GM12878 (cell line): ENCODE data around the gene PSMC4. TPM values are rescaled to one million over a fixed set of nuclear protein-coding genes. Genes with fewer than 3 reads are reported as not detected.

Experiments
- ATAC-seq: fragments of 200-7000 bp; cut with Tn5 transposase; 3 replicates; pipeline ENCODE4 v1.9.1; 2020; ENCODE audit warnings: mild to moderate bottlenecking, moderate library complexity
- BruUV-seq: library from RNA; stranded (reverse); fragments of 400-500 nt; replicated peaks from 2 replicates; lab custom pipeline; 2021; lab: Mats Ljungman, UMichigan
- CTCF ChIA-PET: fragments of 300-600 bp; sonication (Branson Sonifier 250); formaldehyde crosslinking; extraction: SDS; loops from one replicate; lab custom pipeline; 2021; ENCODE audit warnings: inconsistent platforms; lab: Yijun Ruan, JAX
- POLR2A ChIA-PET: fragments of 350-600 bp; formaldehyde crosslinking; extraction: SDS; loops from one replicate; lab custom pipeline; 2021; ENCODE audit warnings: inconsistent platforms; lab: Charles Lee
- RAD21 ChIA-PET: fragments of 300-600 bp; sonication (Branson Sonifier 250); formaldehyde crosslinking; loops from one replicate; lab custom pipeline; 2023; ENCODE audit warnings: antibody characterized with exemption; ENCODE audit not compliant: unreplicated experiment; lab: Charles Lee
- SMC1A ChIA-PET: fragments of 300-600 bp; sonication (Branson Sonifier 250); formaldehyde crosslinking; loops from one replicate; lab custom pipeline; 2023; ENCODE audit not compliant: unreplicated experiment, uncharacterized antibody; lab: Charles Lee
- DNase-seq: peaks from one replicate; pipeline ENCODE4 v3.0.0-alpha.2; 2011; ENCODE audit warnings: low read depth, low spot score
- FAIRE-seq: peaks from 3 replicates; lab custom pipeline; 2011; peaks lifted over from hg19 to GRCh38; lab: Jason Lieb, UNC
- H2AFZ ChIP-seq: 2 replicates; pipeline ENCODE4 v1.6.0; 2011; ENCODE audit warnings: low read depth, low read length, control low read depth; ENCODE audit not compliant: control insufficient read depth
- H3K27ac ChIP-seq: 2 replicates; pipeline ENCODE4 v1.5.1; 2011; ENCODE audit warnings: control low read depth; ENCODE audit not compliant: control insufficient read depth, insufficient read depth
- H3K27me3 ChIP-seq, 2 experiments: replicated peaks in 1 of 2; 2 replicates each; pipeline versions ENCODE4 v1.6.0 to v1.6.1; 2011; ENCODE audit warnings: low read length in 1 of 2; ENCODE audit not compliant: control insufficient read depth in 2 of 2, insufficient read depth in 2 of 2
- H3K36me3 ChIP-seq, 2 experiments: 2 replicates each; pipeline ENCODE4 v1.5.1; 2011; ENCODE audit warnings: low read length in 1 of 2; ENCODE audit not compliant: control insufficient read depth in 2 of 2, insufficient read depth in 2 of 2
- H3K4me1 ChIP-seq: 2 replicates; pipeline ENCODE4 v1.6.1; 2011; ENCODE audit warnings: mild to moderate bottlenecking, low read length, moderate library complexity, mixed read lengths; ENCODE audit not compliant: control insufficient read depth, insufficient read depth
- H3K4me2 ChIP-seq: 2 replicates; pipeline ENCODE4 v1.6.0; 2011; ENCODE audit warnings: control low read depth; ENCODE audit not compliant: control insufficient read depth, insufficient read depth
- H3K4me3 ChIP-seq: fragments of 200-600 bp; sonication (generic); 2 replicates; pipeline ENCODE4 v1.5.1; 2016
- H3K79me2 ChIP-seq: 2 replicates; pipeline ENCODE4 v1.6.0; 2011; ENCODE audit warnings: low read length; ENCODE audit not compliant: control insufficient read depth, insufficient read depth
- H3K9ac ChIP-seq: 2 replicates; pipeline ENCODE4 v1.8.0; 2011; ENCODE audit warnings: low read length, control low read depth, mixed read lengths; ENCODE audit not compliant: control insufficient read depth, insufficient read depth
- H3K9me3 ChIP-seq: replicated peaks from 3 replicates; pipeline ENCODE4 v1.5.1; 2011; ENCODE audit warnings: mild to moderate bottlenecking, low read length; ENCODE audit not compliant: control insufficient read depth, insufficient read depth
- H4K20me1 ChIP-seq: 2 replicates; pipeline ENCODE4 v1.6.0; 2011; ENCODE audit not compliant: control insufficient read depth, insufficient read depth
- ATF7 ChIP-seq: fragments of 450-650 bp; IDR thresholded peaks from 2 replicates; pipeline ENCODE4 v1.6.1; 2016; ENCODE audit warnings: low read depth, mild to moderate bottlenecking
- CBX3 ChIP-seq: fragments of 200-600 bp; sonication (generic); IDR thresholded peaks from 2 replicates; pipeline ENCODE4 v1.6.1; 2016; ENCODE audit warnings: low read depth, borderline replicate concordance
- CEBPB ChIP-seq, 2 experiments: fragments of 150-350 bp in 1 of 2; IDR thresholded peaks; 2 replicates each; pipeline ENCODE4 v1.6.1; 2012 to 2014; ENCODE audit warnings: low read depth in 2 of 2, low read length in 2 of 2, borderline replicate concordance in 1 of 2, inconsistent platforms in 1 of 2
- EED ChIP-seq: sonication (generic); IDR thresholded peaks from 2 replicates; pipeline ENCODE4 v1.6.1; 2016; ENCODE audit warnings: antibody characterized with exemption, low read depth
- FOS ChIP-seq: IDR thresholded peaks from 3 replicates; pipeline ENCODE4 v1.6.1; 2011; ENCODE audit warnings: borderline replicate concordance; ENCODE audit not compliant: insufficient read length; ENCODE audit errors: extremely low read depth
- JUNB ChIP-seq: IDR thresholded peaks from 2 replicates; pipeline ENCODE4 v1.6.1; 2016; ENCODE audit warnings: antibody characterized with exemption, mild to moderate bottlenecking
- MTA2 ChIP-seq: fragments of 450-650 bp; IDR thresholded peaks from 2 replicates; pipeline ENCODE4 v1.6.1; 2016; ENCODE audit warnings: low read depth, mild to moderate bottlenecking, moderate library complexity
- MTA3 ChIP-seq: IDR thresholded peaks from 2 replicates; pipeline ENCODE4 v1.6.1; 2012; ENCODE audit warnings: low read length, inconsistent platforms, borderline replicate concordance
- NFXL1 ChIP-seq: fragments of 450-650 bp; IDR thresholded peaks from 2 replicates; pipeline ENCODE4 v1.6.1; 2017; ENCODE audit warnings: antibody characterized with exemption, mild to moderate bottlenecking, borderline replicate concordance
- POLR2A ChIP-seq: IDR thresholded peaks from 2 replicates; pipeline ENCODE4 v1.6.1; 2011; ENCODE audit warnings: low read depth, mild to moderate bottlenecking, low read length
- RCOR1 ChIP-seq: conservative IDR thresholded peaks from 2 replicates; pipeline ENCODE4 v1.6.1; 2012; ENCODE audit warnings: low read depth, low read length, improper control_type of control experiment
- RELA ChIP-seq: fragments of 450-650 bp; IDR thresholded peaks from 2 replicates; pipeline ENCODE4 v1.8.0; 2014; ENCODE audit warnings: borderline replicate concordance; ENCODE audit not compliant: partially characterized antibody
- SMC3 ChIP-seq: IDR thresholded peaks from 2 replicates; pipeline ENCODE4 v1.6.1; 2011; ENCODE audit warnings: low read length, improper control_type of control experiment, borderline replicate concordance
- SREBF2 ChIP-seq: IDR thresholded peaks from 2 replicates; pipeline ENCODE4 v1.6.1; 2012; ENCODE audit warnings: mild to moderate bottlenecking, low read length
- TCF7 ChIP-seq: IDR thresholded peaks from 2 replicates; pipeline ENCODE4 v1.6.1; 2014; ENCODE audit warnings: antibody characterized with exemption, borderline replicate concordance
- ZNF274 ChIP-seq: IDR thresholded peaks from one replicate; pipeline ENCODE4 v1.8.0; 2011; ENCODE audit not compliant: insufficient read length, insufficient read depth
- WGBS: methylation state at CpG from one replicate; pipeline ENCODE4 v1.1.6; 2016; ENCODE audit warnings: low lambda C conversion rate; ENCODE audit not compliant: insufficient replicate concordance, insufficient coverage; ENCODE audit errors: missing lambda C conversion rate; 5-methylcytosine and 5-hydroxymethylcytosine counted together
- in situ Hi-C: fragments of 300-500 bp; cut with MboI; formaldehyde crosslinking; loops from 9 replicates; pipeline ENCODE4 v1.14.3; 2018; ENCODE audit warnings: mixed read lengths
- intact Hi-C: fragments of 100-400 bp; cut with micrococcal nuclease; formaldehyde crosslinking; loops from one replicate; pipeline ENCODE4 v1.14.2; 2022; ENCODE audit not compliant: unreplicated experiment
- polyA plus RNA-seq, 11 experiments: library from polyadenylated mRNA; depleted of rRNA in 4 of 11; unstranded in 6 of 11; stranded (reverse) in 5 of 11; fragments of >200 nt; fragmentation: Nextera tagmentation in 4 of 11; fragmentation: Illumina TruSeq in 1 of 11; extraction: Ambion mirVana in 4 of 11; extraction: Trizol in 1 of 11; gene quantifications; 1 replicate in 1 of 11; 2 replicates in 10 of 11; pipeline versions ENCODE4 v1.2.1 to v1.2.3, GENCODE V29; 2011 to 2016; ENCODE audit warnings: inconsistent platforms in 2 of 11, missing spikeins in 2 of 11, low read depth in 1 of 11
- total RNA-seq, 4 experiments: library from RNA; depleted of rRNA in 3 of 4; stranded (reverse); fragments of >200 nt in 3 of 4; fragmentation: Illumina TruSeq in 1 of 4; extraction: Trizol in 1 of 4; gene quantifications; 2 replicates each; pipeline versions ENCODE4 v1.2.1 to v1.2.3, GENCODE V29; 2013 to 2021
- TF ChIP-seq, protein P1 (sequence below): fragments of 450-650 bp; IDR thresholded peaks from 2 replicates; pipeline ENCODE4 v1.6.1; 2017; ENCODE audit warnings: mild to moderate bottlenecking, moderate library complexity
- TF ChIP-seq, protein P2 (sequence below), 3 experiments: IDR thresholded peaks in 2 of 3; conservative IDR thresholded peaks in 1 of 3; 2 replicates each; pipeline ENCODE4 v1.5.1; 2011; ENCODE audit warnings: low read depth in 3 of 3, low read length in 3 of 3, mild to moderate bottlenecking in 3 of 3, control low read depth in 2 of 3, moderate library complexity in 2 of 3, inconsistent platforms in 1 of 3, mixed read lengths in 1 of 3; ENCODE audit not compliant: control insufficient read depth in 2 of 3, insufficient read depth in 1 of 3; ENCODE audit errors: extremely low read depth in 1 of 3

PSMC4 gene
- total and polyA plus RNA-seq, 10 of the 15 experiments (the other 5 are each of a cell fraction or from before 2014, with no cell fraction given), result 55.2 to 328 (median 127) TPM

DNA sequence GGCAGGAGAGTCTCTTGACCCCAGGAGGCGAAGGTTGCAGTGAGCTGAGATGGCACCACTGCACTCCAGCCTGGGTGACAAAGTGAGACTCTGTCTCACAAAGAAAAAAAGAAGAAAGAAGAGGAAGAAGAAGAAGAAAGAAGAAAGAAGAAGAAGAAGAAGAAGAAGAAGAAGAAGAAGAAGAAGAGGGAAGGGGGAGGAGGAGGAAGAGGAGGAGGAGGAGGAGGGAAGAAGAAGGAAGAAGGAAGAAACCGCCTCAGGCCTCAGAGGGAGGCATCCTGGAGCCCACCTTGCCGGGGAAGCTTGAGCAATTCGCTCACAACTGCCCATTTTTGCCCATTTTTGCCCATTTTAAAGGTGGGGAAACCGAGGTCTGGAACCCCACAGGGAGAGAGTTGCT lies 46.0 kb upstream of the PSMC4 start:
- BruUV-seq, result no TSS peak
- WGBS, result 25% methylated on average over 5 of the region's 5 CpGs
- no peaks in the 10 kb centered on the region for H3K27me3 ChIP-seq
- H3K9ac ChIP-seq, result no peak overlapping the region
- POLR2A ChIA-PET, result interaction anchor here (1.7 kb wide), 1 partner anchor 28 kb away, joined by 4 read pairs; no protein-coding TSS in a partner anchor
- DNase-seq, result no peak
- SMC1A ChIA-PET, result interaction anchor here (1.2 to 2.0 kb wide), 2 partner anchors 17 to 46 kb away, joined by 3 to 5 read pairs; partner anchors contain the start of gene PSMC4
- no peaks in the 10 kb centered on the region; the same call in 2 of the 3 replicates for H3K9me3 ChIP-seq
- in situ Hi-C loops, result no loop called here
- no peak for FAIRE-seq
- H3K4me2 ChIP-seq, result no peak overlapping the region
- no peaks in the 10 kb centered on the region for H4K20me1 ChIP-seq
- no peak overlapping the region for H2AFZ ChIP-seq
- H3K4me3 ChIP-seq, result no peak overlapping the region
- no peaks in the 10 kb centered on the region for H3K4me1 ChIP-seq
- CTCF ChIA-PET, result interaction anchor here (1.4 kb wide), 1 partner anchor 45 kb away, joined by 6 read pairs; no protein-coding TSS in a partner anchor
- no peak for ATAC-seq
- intact Hi-C loops, result no loop called here
- RAD21 ChIA-PET, result no interaction called here
- no peak overlapping the region for H3K27ac ChIP-seq
- H3K36me3 ChIP-seq, result no peaks in the 10 kb centered on the region
- TF ChIP-seq, protein P1, sequence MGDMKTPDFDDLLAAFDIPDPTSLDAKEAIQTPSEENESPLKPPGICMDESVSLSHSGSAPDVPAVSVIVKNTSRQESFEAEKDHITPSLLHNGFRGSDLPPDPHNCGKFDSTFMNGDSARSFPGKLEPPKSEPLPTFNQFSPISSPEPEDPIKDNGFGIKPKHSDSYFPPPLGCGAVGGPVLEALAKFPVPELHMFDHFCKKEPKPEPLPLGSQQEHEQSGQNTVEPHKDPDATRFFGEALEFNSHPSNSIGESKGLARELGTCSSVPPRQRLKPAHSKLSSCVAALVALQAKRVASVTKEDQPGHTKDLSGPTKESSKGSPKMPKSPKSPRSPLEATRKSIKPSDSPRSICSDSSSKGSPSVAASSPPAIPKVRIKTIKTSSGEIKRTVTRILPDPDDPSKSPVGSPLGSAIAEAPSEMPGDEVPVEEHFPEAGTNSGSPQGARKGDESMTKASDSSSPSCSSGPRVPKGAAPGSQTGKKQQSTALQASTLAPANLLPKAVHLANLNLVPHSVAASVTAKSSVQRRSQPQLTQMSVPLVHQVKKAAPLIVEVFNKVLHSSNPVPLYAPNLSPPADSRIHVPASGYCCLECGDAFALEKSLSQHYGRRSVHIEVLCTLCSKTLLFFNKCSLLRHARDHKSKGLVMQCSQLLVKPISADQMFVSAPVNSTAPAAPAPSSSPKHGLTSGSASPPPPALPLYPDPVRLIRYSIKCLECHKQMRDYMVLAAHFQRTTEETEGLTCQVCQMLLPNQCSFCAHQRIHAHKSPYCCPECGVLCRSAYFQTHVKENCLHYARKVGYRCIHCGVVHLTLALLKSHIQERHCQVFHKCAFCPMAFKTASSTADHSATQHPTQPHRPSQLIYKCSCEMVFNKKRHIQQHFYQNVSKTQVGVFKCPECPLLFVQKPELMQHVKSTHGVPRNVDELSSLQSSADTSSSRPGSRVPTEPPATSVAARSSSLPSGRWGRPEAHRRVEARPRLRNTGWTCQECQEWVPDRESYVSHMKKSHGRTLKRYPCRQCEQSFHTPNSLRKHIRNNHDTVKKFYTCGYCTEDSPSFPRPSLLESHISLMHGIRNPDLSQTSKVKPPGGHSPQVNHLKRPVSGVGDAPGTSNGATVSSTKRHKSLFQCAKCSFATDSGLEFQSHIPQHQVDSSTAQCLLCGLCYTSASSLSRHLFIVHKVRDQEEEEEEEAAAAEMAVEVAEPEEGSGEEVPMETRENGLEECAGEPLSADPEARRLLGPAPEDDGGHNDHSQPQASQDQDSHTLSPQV, result no peak
- TF ChIP-seq RELA (no peak), ZNF274 (no peak), SREBF2 (no peak), SMC3 (no peak), EED (no peak), MTA3 (no peak), CBX3 (no peak), TCF7 (no peak), POLR2A (no peak), CEBPB (IDR thresholded peaks at IDR 0.05; ENCODE audit: borderline replicate concordance in 1 of 2, low read depth in 2 of 2, low read length in 2 of 2) (no peak), NFXL1 (no peak), RCOR1 (no peak), MTA2 (no peak), ATF7 (no peak), FOS (no peak), JUNB (no peak)
- TF ChIP-seq, protein P2, sequence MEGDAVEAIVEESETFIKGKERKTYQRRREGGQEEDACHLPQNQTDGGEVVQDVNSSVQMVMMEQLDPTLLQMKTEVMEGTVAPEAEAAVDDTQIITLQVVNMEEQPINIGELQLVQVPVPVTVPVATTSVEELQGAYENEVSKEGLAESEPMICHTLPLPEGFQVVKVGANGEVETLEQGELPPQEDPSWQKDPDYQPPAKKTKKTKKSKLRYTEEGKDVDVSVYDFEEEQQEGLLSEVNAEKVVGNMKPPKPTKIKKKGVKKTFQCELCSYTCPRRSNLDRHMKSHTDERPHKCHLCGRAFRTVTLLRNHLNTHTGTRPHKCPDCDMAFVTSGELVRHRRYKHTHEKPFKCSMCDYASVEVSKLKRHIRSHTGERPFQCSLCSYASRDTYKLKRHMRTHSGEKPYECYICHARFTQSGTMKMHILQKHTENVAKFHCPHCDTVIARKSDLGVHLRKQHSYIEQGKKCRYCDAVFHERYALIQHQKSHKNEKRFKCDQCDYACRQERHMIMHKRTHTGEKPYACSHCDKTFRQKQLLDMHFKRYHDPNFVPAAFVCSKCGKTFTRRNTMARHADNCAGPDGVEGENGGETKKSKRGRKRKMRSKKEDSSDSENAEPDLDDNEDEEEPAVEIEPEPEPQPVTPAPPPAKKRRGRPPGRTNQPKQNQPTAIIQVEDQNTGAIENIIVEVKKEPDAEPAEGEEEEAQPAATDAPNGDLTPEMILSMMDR (IDR thresholded peaks at IDR 0.05 in 2 of 3, conservative IDR thresholded peaks at IDR 0.05 in 1 of 3; ENCODE audit: control insufficient read depth in 2 of 3, extremely low read depth in 1 of 3, insufficient read depth in 1 of 3, low read depth in 3 of 3, low read length in 3 of 3), result no peak
- H3K79me2 ChIP-seq, result no peaks in the 10 kb centered on the region
